Thyroid gland (tissue), 4 donors: ENCODE results near the gene PROB1.

Experiments
- CTCF ChIP-seq, 6 experiments: fragments of 200-600 bp in 3 of 6; fragments of 450-650 bp in 3 of 6; sonication (generic) in 3 of 6; IDR thresholded peaks; one replicate each; pipeline ENCODE4 v1.5.1; 2016 to 2019; ENCODE audit warnings: antibody characterized with exemption in 6 of 6, mild to moderate bottlenecking in 2 of 6, inconsistent platforms in 1 of 6, moderate library complexity in 1 of 6
- POLR2A ChIP-seq, 2 donors: fragments of 450-650 bp; IDR thresholded peaks; one replicate each; pipeline ENCODE4 v1.6.1; 2017; ENCODE audit warnings: antibody characterized with exemption in 2 of 2, mild to moderate bottlenecking in 2 of 2, moderate library complexity in 1 of 2

- TF ChIP-seq CTCF (IDR thresholded peaks at IDR 0.05) (no peak), POLR2A (IDR thresholded peaks at IDR 0.05) (no peak)
These were observed 12.8 kb downstream of the PROB1 start for GRCh38 chr5:139381837-139382761.
